H1 (cell line): ENCODE results near the gene PPP1R3G. TPM values are rescaled to one million over a fixed set of nuclear protein-coding genes. Genes with fewer than 3 reads are reported as not detected.

Experiments
- EZH2 ChIP-seq: fragments of 200-600 bp; sonication (generic); IDR thresholded peaks from 2 replicates; pipeline ENCODE4 v1.7.1; 2012; ENCODE audit warnings: low read depth, mild to moderate bottlenecking, moderate library complexity, low read length, inconsistent platforms; ENCODE audit not compliant: severe bottlenecking
- FOSL1 ChIP-seq: IDR thresholded peaks from 2 replicates; pipeline ENCODE4 v1.6.1; 2011; ENCODE audit warnings: mild to moderate bottlenecking, low read depth, low read length, moderate library complexity; ENCODE audit not compliant: insufficient read depth
- POU5F1 ChIP-seq: IDR thresholded peaks from 2 replicates; pipeline ENCODE4 v1.6.1; 2011; ENCODE audit warnings: low read depth, mild to moderate bottlenecking, low read length, moderate library complexity
- SP1 ChIP-seq: IDR thresholded peaks from 2 replicates; pipeline ENCODE4 v1.6.1; 2011; ENCODE audit warnings: low read depth, low read length
- SUZ12 ChIP-seq: fragments of 200-600 bp; sonication (generic); IDR thresholded peaks from 2 replicates; pipeline ENCODE4 v1.6.1; 2012; ENCODE audit warnings: mild to moderate bottlenecking, inconsistent platforms, low read length, moderate library complexity, mixed read lengths
- YY1 ChIP-seq: IDR thresholded peaks from 2 replicates; pipeline ENCODE4 v1.6.1; 2011; ENCODE audit warnings: low read depth, mild to moderate bottlenecking, low read length
- polyA plus RNA-seq, 7 experiments: library from polyadenylated mRNA; depleted of rRNA in 3 of 7; stranded (reverse) in 5 of 7; unstranded in 2 of 7; fragments of >200 nt in 5 of 7; fragments of 200-250 nt in 2 of 7; gene quantifications; 1 replicate in 5 of 7; 2 replicates in 1 of 7; 4 replicates in 1 of 7; pipeline versions ENCODE4 v1.2.1 to v1.2.3, GENCODE V29; 2011 to 2013; ENCODE audit warnings: missing spikeins in 2 of 7, mixed read lengths in 2 of 7
- total RNA-seq: library from RNA; stranded (reverse); fragmentation: NEBNext Ultra II Directional; extraction: Animal tissue kit (Norgen Biotek cat#: 25700); gene quantifications from 2 replicates; pipeline ENCODE4 v1.2.1, GENCODE V29; 2021

PPP1R3G gene
- total and polyA plus RNA-seq, 2 of the 8 experiments (the other 6 are each of a cell fraction or from before 2014, with no cell fraction given): 0.03 to 0.09 TPM

GRCh38 chr6:5083813-5084359, 1.3 kb upstream of the PPP1R3G start (continued):
- no peak for TF ChIP-seq SP1
- no peak for TF ChIP-seq POU5F1
- TF ChIP-seq SUZ12: no peak
- no peak for TF ChIP-seq EZH2
- no peak for TF ChIP-seq YY1
- no peak for TF ChIP-seq FOSL1
